ENCODE measurements around the gene TYK2. TPM values are rescaled to one million over a fixed set of nuclear protein-coding genes. Genes with fewer than 3 reads are reported as not detected.
A peak's percentile ranks its signal among the peaks of the same experiment; 100 is the strongest.

The TYK2 gene
- total and polyA plus RNA-seq, 2 of the 13 experiments (the other 11 are each of a cell fraction or from before 2014, with no cell fraction given) = 38.8 to 60.1 TPM

DNA sequence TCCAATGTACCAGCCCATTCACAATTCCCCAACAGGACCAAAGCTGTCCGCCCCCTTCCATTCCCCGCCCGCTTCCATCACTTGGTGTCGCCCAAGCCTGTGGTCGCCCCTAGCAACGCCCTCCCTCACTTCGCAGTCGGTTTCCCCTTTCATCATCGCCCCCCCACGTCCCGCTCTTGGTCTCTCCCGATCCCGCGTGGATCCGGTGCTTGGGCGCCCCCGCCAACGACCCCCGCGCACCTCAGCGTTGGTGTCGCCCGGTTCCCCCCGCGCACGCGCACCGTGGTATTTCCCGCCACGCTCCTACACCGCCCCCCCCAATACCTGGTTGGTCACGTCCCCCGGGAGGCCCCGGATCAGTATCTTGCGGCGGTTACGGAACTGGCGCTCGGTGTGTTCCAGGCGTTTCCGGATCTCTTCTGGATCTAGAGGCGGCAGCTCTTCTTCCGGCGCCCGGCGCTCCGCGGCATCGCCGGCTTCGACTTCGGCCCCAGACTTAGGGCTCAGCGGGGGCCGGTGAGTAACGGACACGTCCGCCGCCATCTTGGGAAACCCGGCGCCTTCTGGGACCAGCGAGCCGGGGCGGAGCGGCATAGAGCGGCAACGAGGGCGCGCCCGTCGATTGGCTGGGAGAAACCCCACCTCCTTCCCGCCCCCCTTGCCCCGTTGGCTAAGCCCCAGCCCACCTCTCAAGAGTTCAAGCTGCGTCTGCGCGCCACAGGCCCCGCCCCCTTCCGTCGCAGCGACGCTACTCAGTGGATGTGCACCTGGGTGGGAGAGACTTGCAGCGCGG is 47.2 kb downstream of the TYK2 start, which contains the start of gene RAVER1 (continued):
- TF ChIP-seq, protein P1, sequence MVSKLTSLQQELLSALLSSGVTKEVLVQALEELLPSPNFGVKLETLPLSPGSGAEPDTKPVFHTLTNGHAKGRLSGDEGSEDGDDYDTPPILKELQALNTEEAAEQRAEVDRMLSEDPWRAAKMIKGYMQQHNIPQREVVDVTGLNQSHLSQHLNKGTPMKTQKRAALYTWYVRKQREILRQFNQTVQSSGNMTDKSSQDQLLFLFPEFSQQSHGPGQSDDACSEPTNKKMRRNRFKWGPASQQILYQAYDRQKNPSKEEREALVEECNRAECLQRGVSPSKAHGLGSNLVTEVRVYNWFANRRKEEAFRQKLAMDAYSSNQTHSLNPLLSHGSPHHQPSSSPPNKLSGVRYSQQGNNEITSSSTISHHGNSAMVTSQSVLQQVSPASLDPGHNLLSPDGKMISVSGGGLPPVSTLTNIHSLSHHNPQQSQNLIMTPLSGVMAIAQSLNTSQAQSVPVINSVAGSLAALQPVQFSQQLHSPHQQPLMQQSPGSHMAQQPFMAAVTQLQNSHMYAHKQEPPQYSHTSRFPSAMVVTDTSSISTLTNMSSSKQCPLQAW (CRISPR knock-in tag; IDR thresholded peaks at IDR 0.05) = peak; percentile 71; the same call in 1 of the 2 replicates
- peak; percentile 54; the same call in 1 of the 2 replicates for TF ChIP-seq KDM3A (CRISPR knock-in tag; IDR thresholded peaks at IDR 0.05; ENCODE audit: low read depth)
- TF ChIP-seq RAD21 (CRISPR knock-in tag; IDR thresholded peaks at IDR 0.05) = peak; percentile 42
- peak; percentile 59; the same call in 1 of the 2 replicates for TF ChIP-seq MAZ (IDR thresholded peaks at IDR 0.05; ENCODE audit: borderline replicate concordance, low read depth, low read length)
- TF ChIP-seq MAZ (CRISPR knock-in tag; IDR thresholded peaks at IDR 0.05; ENCODE audit: low read depth) = peak; percentile 73
- TF ChIP-seq DMAP1 (CRISPR knock-in tag; IDR thresholded peaks at IDR 0.05) = peak; percentile 90
- TF ChIP-seq, protein P2, sequence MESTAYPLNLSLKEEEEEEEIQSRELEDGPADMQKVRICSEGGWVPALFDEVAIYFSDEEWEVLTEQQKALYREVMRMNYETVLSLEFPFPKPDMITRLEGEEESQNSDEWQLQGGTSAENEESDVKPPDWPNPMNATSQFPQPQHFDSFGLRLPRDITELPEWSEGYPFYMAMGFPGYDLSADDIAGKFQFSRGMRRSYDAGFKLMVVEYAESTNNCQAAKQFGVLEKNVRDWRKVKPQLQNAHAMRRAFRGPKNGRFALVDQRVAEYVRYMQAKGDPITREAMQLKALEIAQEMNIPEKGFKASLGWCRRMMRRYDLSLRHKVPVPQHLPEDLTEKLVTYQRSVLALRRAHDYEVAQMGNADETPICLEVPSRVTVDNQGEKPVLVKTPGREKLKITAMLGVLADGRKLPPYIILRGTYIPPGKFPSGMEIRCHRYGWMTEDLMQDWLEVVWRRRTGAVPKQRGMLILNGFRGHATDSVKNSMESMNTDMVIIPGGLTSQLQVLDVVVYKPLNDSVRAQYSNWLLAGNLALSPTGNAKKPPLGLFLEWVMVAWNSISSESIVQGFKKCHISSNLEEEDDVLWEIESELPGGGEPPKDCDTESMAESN (CRISPR knock-in tag; conservative IDR thresholded peaks at IDR 0.05) = peak; percentile 55; the same call in 1 of the 2 replicates
- peak; percentile 78 for TF ChIP-seq SAP130 (CRISPR knock-in tag; IDR thresholded peaks at IDR 0.05; ENCODE audit: low read depth)
- TF ChIP-seq YY1 (IDR thresholded peaks at IDR 0.05; ENCODE audit: insufficient read depth, insufficient replicate concordance, low read depth, low read length) = peak; percentile 97
- peak; percentile 87 for TF ChIP-seq HNRNPK (IDR thresholded peaks at IDR 0.05; ENCODE audit: low read depth, low read length, poor library complexity, severe bottlenecking)
- TF ChIP-seq MIER2 (CRISPR knock-in tag; IDR thresholded peaks at IDR 0.05) = no peak
- TF ChIP-seq SMAD3 (CRISPR knock-in tag; IDR thresholded peaks at IDR 0.05) = peak; percentile 55; the same call in 1 of the 2 replicates
- peak; percentile 88 for TF ChIP-seq ZNF160 (CRISPR knock-in tag; IDR thresholded peaks at IDR 0.05)
- peak; percentile 94 for TF ChIP-seq HNRNPLL (IDR thresholded peaks at IDR 0.05; ENCODE audit: low read depth, low read length, poor library complexity, severe bottlenecking)
- TF ChIP-seq ZNF761 (CRISPR knock-in tag; conservative IDR thresholded peaks at IDR 0.05) = 0 out of 2 replicates have a peak, but pooled peaks have one; percentile 83
- peak; percentile 95 for TF ChIP-seq ZNF772 (CRISPR knock-in tag; IDR thresholded peaks at IDR 0.05)
- TF ChIP-seq, protein P3, sequence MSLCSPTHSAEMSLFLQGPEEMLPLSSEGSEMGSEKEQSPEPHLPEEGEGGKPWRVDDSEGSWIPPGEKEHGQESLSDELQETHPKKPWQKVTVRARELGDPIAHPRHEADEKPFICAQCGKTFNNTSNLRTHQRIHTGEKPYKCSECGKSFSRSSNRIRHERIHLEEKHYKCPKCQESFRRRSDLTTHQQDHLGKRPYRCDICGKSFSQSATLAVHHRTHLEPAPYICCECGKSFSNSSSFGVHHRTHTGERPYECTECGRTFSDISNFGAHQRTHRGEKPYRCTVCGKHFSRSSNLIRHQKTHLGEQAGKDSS (CRISPR knock-in tag; IDR thresholded peaks at IDR 0.05; ENCODE audit: borderline replicate concordance, low read depth) = 0 out of 2 replicates have a peak, but pooled peaks have one; percentile 39
- no peak for TF ChIP-seq ZFP36 (IDR thresholded peaks at IDR 0.05; ENCODE audit: borderline replicate concordance, low read depth, low read length, partially characterized antibody)
- TF ChIP-seq KMT2A (CRISPR knock-in tag; IDR thresholded peaks at IDR 0.05) = no peak
- no peak for TF ChIP-seq PAF1 (CRISPR knock-in tag; IDR thresholded peaks at IDR 0.05)
- TF ChIP-seq TBP (CRISPR knock-in tag; IDR thresholded peaks at IDR 0.05) = 0 out of 2 replicates have a peak, but pooled peaks have one; percentile 52
- TF ChIP-seq ZC3H13 (CRISPR knock-in tag; IDR thresholded peaks at IDR 0.05) = peak; percentile 74; the same call in 1 of the 2 replicates
- TF ChIP-seq, protein P4, sequence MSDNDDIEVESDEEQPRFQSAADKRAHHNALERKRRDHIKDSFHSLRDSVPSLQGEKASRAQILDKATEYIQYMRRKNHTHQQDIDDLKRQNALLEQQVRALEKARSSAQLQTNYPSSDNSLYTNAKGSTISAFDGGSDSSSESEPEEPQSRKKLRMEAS (IDR thresholded peaks at IDR 0.05) = peak; percentile 76
- TF ChIP-seq, protein P5, sequence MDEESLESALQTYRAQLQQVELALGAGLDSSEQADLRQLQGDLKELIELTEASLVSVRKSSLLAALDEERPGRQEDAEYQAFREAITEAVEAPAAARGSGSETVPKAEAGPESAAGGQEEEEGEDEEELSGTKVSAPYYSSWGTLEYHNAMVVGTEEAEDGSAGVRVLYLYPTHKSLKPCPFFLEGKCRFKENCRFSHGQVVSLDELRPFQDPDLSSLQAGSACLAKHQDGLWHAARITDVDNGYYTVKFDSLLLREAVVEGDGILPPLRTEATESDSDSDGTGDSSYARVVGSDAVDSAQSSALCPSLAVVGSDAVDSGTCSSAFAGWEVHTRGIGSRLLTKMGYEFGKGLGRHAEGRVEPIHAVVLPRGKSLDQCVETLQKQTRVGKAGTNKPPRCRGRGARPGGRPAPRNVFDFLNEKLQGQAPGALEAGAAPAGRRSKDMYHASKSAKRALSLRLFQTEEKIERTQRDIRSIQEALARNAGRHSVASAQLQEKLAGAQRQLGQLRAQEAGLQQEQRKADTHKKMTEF (CRISPR knock-in tag; IDR thresholded peaks at IDR 0.05) = peak; percentile 73; the same call in 1 of the 2 replicates
- no peak for TF ChIP-seq MIXL1 (CRISPR knock-in tag; IDR thresholded peaks at IDR 0.05)
